22Rv1 (cell line): ENCODE results near the gene FOXJ3.

Source experiments
- ZFX ChIP-seq: fragments of 450-650 bp; IDR thresholded peaks from 2 replicates; pipeline ENCODE4 v1.6.1; 2017; ENCODE audit warnings: antibody characterized with exemption, borderline replicate concordance
- TF ChIP-seq, protein P1 (sequence below): fragments of 450-650 bp; IDR thresholded peaks from 2 replicates; pipeline ENCODE4 v1.5.1; 2017; ENCODE audit warnings: mild to moderate bottlenecking

- TF ChIP-seq, protein P1, sequence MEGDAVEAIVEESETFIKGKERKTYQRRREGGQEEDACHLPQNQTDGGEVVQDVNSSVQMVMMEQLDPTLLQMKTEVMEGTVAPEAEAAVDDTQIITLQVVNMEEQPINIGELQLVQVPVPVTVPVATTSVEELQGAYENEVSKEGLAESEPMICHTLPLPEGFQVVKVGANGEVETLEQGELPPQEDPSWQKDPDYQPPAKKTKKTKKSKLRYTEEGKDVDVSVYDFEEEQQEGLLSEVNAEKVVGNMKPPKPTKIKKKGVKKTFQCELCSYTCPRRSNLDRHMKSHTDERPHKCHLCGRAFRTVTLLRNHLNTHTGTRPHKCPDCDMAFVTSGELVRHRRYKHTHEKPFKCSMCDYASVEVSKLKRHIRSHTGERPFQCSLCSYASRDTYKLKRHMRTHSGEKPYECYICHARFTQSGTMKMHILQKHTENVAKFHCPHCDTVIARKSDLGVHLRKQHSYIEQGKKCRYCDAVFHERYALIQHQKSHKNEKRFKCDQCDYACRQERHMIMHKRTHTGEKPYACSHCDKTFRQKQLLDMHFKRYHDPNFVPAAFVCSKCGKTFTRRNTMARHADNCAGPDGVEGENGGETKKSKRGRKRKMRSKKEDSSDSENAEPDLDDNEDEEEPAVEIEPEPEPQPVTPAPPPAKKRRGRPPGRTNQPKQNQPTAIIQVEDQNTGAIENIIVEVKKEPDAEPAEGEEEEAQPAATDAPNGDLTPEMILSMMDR = no peak
- TF ChIP-seq ZFX = no peak
Observed at GRCh38 chr1:42135426-42135825, 199.6 kb downstream of the FOXJ3 start.
